Measurements from ENCODE around the gene RRAS2. TPM values are rescaled to one million over a fixed set of nuclear protein-coding genes. Genes with fewer than 3 reads are reported as not detected.
"Not testable (repeated sequence)": the region's sequence is repeated elsewhere in the genome, so short reads cannot be mapped to it uniquely, and the experiment has no call there.

The RRAS2 gene
- 82.4 and 84.1 TPM in 2 replicates for total RNA-seq

DNA sequence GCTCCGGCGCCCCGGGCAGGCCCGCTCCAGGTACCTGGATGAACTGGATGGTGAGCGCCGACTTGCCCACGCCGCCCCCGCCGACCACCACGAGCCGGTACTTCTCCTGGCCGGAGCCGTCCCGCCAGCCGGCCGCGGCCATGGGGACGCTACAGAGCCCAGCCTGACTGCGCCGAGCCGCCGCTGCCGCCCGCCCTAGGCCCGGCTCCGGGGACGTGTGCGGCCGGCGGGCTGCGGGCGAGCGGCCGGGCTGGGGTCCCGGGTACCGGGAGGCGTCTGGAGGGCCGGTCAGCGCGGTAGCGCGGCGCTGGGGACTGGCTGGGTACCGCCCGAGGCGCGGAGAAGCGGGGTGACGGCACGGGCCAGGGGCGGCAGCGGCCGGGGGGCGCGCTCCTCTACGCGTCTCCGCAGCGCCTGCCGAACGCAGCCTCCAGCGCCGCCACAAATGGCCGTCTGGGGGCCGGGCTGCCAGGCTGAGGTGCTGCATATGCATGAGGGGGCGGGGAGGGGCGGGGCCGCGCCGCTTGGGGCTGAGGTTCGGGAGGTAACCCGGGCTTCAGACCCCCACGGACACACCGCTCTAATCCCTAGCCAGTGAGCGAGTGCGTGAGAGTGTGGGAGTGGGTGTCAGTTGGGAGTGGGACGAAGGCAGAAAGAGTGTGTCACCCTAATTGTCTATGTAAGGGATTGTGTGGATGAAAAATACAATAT, at the start of gene RRAS2:
TSS of gene RRAS2 (minus strand) at position 455 of the 711 bp plus-strand sequence. CDS start at position 142, 313 bp downstream.
- Mint-ChIP-seq H3K27ac (peak within 1 kb of the TSS; percentile 94), H3K4me1 (ENCODE audit: low read depth) (peaks cover 63% of the 10 kb centered on the region), H3K27me3 (ENCODE audit: insufficient read depth) (peaks cover 2% of the 10 kb centered on the region), H3K4me3 (peak within 1 kb of the TSS; percentile 99), H3K9me3 (no peaks in the 10 kb centered on the region), H3K36me3 (ENCODE audit: low read depth) (peaks cover 19% of the 10 kb centered on the region)
- intact Hi-C loops (cut with micrococcal nuclease) = loop anchor here (1.0 to 10.0 kb wide), 10 partner anchors 16 to 1084 kb away; partner anchors contain the start of genes BMAL1, COPB1 and PDE3B
- DNase-seq (ENCODE audit: low spot score) = peak; percentile 72

DNA sequence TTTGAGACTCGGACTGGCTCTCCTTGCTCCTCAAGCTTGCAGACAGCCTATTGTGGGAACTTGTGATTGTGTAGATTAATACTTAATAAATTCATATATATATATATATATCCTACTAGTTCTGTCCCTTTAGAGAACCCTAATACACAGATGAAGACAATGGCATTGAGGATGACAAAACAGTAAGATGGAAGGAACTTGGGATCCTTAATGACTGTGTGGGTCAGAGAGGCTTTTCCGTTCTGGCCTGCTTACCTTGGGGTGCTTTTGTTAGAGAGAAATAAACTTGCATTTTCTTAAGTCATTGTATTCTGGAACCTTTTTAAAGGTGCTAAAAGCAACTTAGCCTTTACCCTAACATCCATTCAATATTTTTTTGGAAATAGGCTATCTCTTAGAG, 49.6 kb upstream of the RRAS2 start:
- Mint-ChIP-seq H3K4me1 (ENCODE audit: low read depth) (peaks cover 38% of the 10 kb centered on the region), H3K27me3 (ENCODE audit: insufficient read depth) (no peaks in the 10 kb centered on the region), H3K9me3 (no peaks in the 10 kb centered on the region), H3K27ac (no peak overlapping the region), H3K4me3 (no peak overlapping the region), H3K36me3 (ENCODE audit: low read depth) (peaks cover 3% of the 10 kb centered on the region)
- intact Hi-C loops (cut with micrococcal nuclease) = no loop called here
- no peak for DNase-seq (ENCODE audit: low spot score)

DNA sequence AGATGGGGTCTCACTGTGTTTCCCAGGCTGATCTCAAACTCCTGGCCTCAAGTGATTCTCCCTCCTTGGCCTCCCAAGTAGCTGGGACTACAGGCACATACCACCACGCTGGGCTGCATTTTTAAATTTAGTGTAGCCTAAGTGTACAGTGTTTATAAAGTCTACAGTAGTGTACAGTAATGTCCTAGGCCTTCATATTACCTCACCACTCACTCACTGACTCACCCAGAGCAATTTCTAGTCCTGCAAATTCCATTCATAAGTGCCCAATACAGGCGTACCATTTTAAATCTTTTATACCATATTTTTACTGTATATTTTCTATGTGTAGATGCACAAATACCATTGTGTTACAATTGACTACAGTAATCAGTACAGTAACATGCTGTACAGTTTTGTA, 47.1 kb upstream of the RRAS2 start:
- H3K27me3 Mint-ChIP-seq (ENCODE audit: insufficient read depth); H3K9me3 Mint-ChIP-seq; H3K36me3 Mint-ChIP-seq (ENCODE audit: low read depth); H3K27ac Mint-ChIP-seq; DNase-seq (ENCODE audit: low spot score); intact Hi-C loops (cut with micrococcal nuclease); H3K4me3 Mint-ChIP-seq: not testable (repeated sequence)
- peaks cover 14% of the 10 kb centered on the region for H3K4me1 Mint-ChIP-seq (ENCODE audit: low read depth)

DNA sequence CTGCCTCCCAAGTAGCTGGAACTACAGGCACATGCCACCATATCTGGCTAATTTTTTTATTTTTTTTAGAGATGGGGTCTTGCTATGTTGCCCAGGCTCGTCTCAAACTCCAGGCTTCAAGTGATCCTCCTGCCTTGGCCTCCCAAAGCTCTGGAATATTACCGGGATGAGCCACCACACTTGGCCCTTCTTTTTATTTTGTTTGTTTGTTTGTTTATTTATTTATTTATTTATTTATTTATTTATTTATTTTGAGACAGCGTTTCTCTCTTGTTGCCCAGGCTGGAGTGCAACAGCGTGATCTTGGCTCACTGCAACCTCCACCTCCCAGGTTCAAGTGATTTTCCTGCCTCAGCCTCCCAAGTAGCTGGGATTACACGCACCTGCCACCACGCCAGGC, 44.5 kb upstream of the RRAS2 start:
- H3K9me3 Mint-ChIP-seq; H3K4me3 Mint-ChIP-seq; H3K36me3 Mint-ChIP-seq (ENCODE audit: low read depth); H3K4me1 Mint-ChIP-seq (ENCODE audit: low read depth); H3K27ac Mint-ChIP-seq; H3K27me3 Mint-ChIP-seq (ENCODE audit: insufficient read depth); DNase-seq (ENCODE audit: low spot score); intact Hi-C loops (cut with micrococcal nuclease): not testable (repeated sequence)

DNA sequence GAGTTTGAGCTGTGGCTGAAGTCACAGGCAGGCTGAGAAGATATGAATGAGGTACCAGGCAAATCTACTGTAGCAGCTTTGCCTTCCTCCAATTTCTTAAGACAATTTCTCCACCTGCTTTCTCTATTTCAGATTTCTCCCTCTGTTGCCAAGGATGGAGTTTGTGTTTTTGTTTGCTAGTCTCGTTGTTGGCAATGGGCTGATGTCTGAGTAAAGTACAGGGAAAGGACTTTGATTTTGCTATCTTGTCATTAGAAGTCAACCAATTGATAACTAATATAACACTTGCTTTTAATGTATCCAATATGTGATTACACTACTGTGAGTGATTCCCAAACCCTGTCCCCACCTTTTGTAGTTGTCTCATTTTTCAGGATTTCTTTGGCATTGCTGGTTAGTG, 40.1 kb upstream of the RRAS2 start:
- Mint-ChIP-seq H3K27ac (no peak overlapping the region), H3K27me3 (ENCODE audit: insufficient read depth) (peaks cover 16% of the 10 kb centered on the region), H3K36me3 (ENCODE audit: low read depth) (peaks cover 1% of the 10 kb centered on the region), H3K4me1 (ENCODE audit: low read depth) (no peaks in the 10 kb centered on the region), H3K4me3 (no peak overlapping the region), H3K9me3 (no peaks in the 10 kb centered on the region)
- DNase-seq (ENCODE audit: low spot score) = no peak
- intact Hi-C loops (cut with micrococcal nuclease) = no loop called here

DNA sequence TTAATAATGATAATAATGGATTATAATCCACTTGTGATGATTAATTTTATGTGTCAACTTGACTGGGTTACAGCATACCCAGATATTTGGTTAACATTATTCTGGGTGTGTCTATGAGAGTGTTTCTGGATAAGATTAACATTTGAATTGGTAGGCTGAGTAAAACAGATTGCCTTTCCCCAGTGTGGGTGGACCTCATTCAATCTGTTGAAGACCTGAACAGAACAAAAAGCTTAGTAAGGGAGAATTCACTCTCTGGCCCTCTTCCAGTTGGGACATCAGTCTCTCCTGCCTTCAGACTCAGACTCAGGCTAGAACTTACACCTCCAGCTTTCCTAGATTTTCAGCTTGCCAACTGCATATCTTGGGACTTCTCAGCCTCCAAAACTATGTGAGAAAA, 37.3 kb upstream of the RRAS2 start:
- Mint-ChIP-seq H3K9me3 (no peaks in the 10 kb centered on the region), H3K4me1 (ENCODE audit: low read depth) (peaks cover 5% of the 10 kb centered on the region), H3K36me3 (ENCODE audit: low read depth) (no peaks in the 10 kb centered on the region), H3K4me3 (no peak overlapping the region), H3K27me3 (ENCODE audit: insufficient read depth) (peaks cover 16% of the 10 kb centered on the region), H3K27ac (no peak overlapping the region)
- intact Hi-C loops (cut with micrococcal nuclease) = no loop called here
- DNase-seq (ENCODE audit: low spot score) = no peak

DNA sequence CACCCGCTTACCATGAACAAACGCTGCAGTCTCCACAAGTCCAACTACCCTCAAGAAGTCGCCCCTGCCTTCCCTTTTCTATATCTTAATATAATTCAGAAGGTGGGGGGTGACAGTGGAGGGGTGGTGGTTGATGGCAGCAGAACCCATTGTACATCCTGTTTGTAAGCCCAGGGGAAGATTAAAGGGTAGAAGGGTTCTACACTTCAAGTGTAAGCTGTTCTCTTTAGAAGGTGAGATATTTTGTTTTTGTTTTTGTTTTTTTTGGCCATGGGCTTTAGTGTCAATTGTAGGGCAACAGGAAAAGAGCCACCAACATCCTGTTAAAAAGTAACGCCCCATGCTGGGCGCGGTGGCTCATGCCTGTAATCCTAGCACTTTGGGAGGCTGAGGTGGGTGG, 34.9 kb upstream of the RRAS2 start:
- Mint-ChIP-seq H3K27me3 (ENCODE audit: insufficient read depth) (peaks cover 19% of the 10 kb centered on the region), H3K36me3 (ENCODE audit: low read depth) (no peaks in the 10 kb centered on the region), H3K4me1 (ENCODE audit: low read depth) (peaks cover 5% of the 10 kb centered on the region), H3K27ac (no peak overlapping the region), H3K9me3 (no peaks in the 10 kb centered on the region), H3K4me3 (no peak overlapping the region)
- intact Hi-C loops (cut with micrococcal nuclease) = loop anchor here (2.0 kb wide), 1 partner anchor 15 kb away; no protein-coding TSS in a partner anchor
- DNase-seq (ENCODE audit: low spot score) = no peak

DNA sequence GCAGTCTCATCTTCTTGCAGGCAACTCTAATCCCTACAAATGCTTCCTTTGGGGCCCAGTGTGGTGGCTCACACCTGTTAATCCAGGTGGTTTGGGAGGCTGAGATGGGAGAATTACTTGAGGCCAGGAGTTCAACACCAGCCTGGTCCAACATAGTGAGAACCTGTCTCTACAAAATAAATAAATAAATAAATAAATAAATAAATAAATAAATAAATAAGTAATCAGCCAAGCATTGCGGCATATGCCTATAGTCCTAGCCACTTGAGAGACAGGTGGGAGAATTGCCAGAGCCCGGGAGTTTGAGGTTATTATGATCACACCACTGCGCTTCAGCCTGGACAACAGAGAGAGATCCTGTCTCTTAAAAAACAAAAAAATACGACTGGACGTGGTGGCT, 34.1 kb upstream of the RRAS2 start:
- H3K27me3 Mint-ChIP-seq (ENCODE audit: insufficient read depth) = peaks cover 16% of the 10 kb centered on the region
- DNase-seq (ENCODE audit: low spot score) = no peak
- H3K4me1 Mint-ChIP-seq (ENCODE audit: low read depth) = peaks cover 5% of the 10 kb centered on the region
- intact Hi-C loops (cut with micrococcal nuclease) = no loop called here
- no peak overlapping the region for H3K4me3 Mint-ChIP-seq
- H3K9me3 Mint-ChIP-seq = no peaks in the 10 kb centered on the region
- H3K36me3 Mint-ChIP-seq (ENCODE audit: low read depth) = peaks cover 2% of the 10 kb centered on the region
- no peak overlapping the region for H3K27ac Mint-ChIP-seq

DNA sequence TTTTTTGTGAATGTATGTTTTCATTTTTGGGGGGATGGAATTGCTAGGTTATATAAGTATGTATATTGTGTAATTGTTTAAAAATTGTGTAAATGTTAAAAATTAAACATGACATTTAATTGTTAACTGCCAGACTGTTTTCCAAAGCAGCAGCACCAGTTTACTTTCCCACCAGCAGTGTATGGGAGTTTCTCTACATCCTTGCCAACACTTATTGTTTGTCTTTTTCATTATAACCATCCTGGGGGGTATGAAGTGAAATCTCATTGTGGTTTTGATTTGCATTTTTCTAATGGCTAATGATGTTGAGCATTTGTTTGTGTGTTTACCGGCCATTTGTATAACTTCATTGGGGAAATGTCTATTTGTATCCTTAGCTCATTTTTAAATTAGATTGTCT, 31.7 kb upstream of the RRAS2 start:
- peaks cover 2% of the 10 kb centered on the region for H3K36me3 Mint-ChIP-seq (ENCODE audit: low read depth)
- intact Hi-C loops (cut with micrococcal nuclease) = no loop called here
- no peak overlapping the region for H3K4me3 Mint-ChIP-seq
- peaks cover 5% of the 10 kb centered on the region for H3K4me1 Mint-ChIP-seq (ENCODE audit: low read depth)
- DNase-seq (ENCODE audit: low spot score) = no peak
- no peaks in the 10 kb centered on the region for H3K9me3 Mint-ChIP-seq
- H3K27me3 Mint-ChIP-seq (ENCODE audit: insufficient read depth) = peaks cover 14% of the 10 kb centered on the region
- no peak overlapping the region for H3K27ac Mint-ChIP-seq

DNA sequence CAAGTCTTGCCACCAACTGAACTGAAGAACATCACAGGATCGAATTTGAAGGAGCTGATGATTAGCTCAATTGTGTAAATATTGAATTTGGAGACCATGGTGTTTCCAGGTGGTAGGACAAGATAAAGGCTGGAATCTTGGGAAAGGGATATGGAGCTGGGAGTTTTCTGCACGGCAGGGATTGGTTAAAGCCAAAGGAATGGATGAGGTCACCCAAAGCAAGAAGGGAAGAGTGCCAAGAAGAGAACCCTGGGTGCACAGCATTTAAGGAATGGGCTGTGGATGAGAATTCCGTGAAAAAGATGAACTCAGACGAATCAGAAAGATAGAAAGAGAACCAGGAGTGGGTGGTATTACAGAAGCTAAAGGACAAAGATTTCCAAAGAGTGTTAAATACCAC, 29.4 kb upstream of the RRAS2 start:
- H3K9me3 Mint-ChIP-seq = no peaks in the 10 kb centered on the region
- H3K27me3 Mint-ChIP-seq (ENCODE audit: insufficient read depth) = peaks cover 14% of the 10 kb centered on the region
- no peak overlapping the region for H3K4me3 Mint-ChIP-seq
- no peak overlapping the region for H3K27ac Mint-ChIP-seq
- intact Hi-C loops (cut with micrococcal nuclease) = no loop called here
- DNase-seq (ENCODE audit: low spot score) = no peak
- peaks cover 2% of the 10 kb centered on the region for H3K36me3 Mint-ChIP-seq (ENCODE audit: low read depth)
- H3K4me1 Mint-ChIP-seq (ENCODE audit: low read depth) = no peaks in the 10 kb centered on the region

DNA sequence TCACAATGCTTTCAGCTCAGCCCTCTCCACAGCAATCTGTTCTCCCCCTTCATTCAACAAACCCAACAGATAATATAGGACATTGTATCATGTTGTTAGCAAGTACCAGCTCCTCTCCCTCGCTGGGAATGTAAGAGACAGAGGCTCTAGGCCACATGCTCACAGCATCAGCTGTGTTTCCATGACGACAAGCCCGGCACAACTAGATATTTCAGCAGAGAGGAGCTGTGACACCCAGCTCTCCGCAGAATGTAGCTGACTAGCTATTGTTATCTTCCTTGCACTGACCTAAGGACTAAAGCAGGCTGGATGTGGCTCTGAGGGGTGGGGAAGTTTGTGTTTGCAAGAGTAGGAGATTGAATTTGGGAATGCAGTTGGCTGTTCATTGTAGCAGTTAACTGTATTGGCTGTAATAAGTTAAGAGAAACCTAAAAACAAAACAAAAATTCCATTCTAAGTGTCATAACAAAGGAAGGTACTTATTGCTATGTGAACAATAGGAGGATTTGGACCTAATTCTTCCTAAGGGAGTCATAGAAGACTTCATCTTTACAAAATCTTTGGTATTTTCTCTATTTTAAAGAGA, 28.0 kb upstream of the RRAS2 start:
- Mint-ChIP-seq H3K27me3 (ENCODE audit: insufficient read depth) (peaks cover 22% of the 10 kb centered on the region), H3K4me3 (no peak overlapping the region), H3K4me1 (ENCODE audit: low read depth) (no peaks in the 10 kb centered on the region), H3K9me3 (no peaks in the 10 kb centered on the region), H3K27ac (no peak overlapping the region), H3K36me3 (ENCODE audit: low read depth) (peaks cover 4% of the 10 kb centered on the region)
- no peak for DNase-seq (ENCODE audit: low spot score)
- intact Hi-C loops (cut with micrococcal nuclease) = no loop called here

DNA sequence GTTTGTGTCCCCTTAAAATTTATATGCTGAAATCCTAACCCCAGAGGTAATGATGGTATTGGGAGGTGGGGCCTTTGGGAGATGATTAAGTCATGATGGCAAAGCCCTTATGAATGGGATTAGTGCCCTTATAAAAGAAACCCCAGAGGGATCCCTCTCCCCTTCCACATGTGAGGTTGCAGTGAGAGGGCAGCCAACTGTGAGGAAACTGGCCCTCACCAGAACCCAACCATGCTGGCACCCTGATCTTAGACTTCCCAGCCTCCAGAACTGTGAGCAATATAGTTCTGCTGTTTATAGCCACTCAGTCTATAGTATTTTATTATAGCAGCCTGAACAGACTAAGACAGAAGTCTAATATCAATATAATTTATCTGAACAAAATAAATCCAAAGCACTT, 27.1 kb upstream of the RRAS2 start:
- H3K36me3 Mint-ChIP-seq (ENCODE audit: low read depth) = peaks cover 4% of the 10 kb centered on the region
- H3K27me3 Mint-ChIP-seq (ENCODE audit: insufficient read depth) = peaks cover 27% of the 10 kb centered on the region
- intact Hi-C loops (cut with micrococcal nuclease) = no loop called here

DNA sequence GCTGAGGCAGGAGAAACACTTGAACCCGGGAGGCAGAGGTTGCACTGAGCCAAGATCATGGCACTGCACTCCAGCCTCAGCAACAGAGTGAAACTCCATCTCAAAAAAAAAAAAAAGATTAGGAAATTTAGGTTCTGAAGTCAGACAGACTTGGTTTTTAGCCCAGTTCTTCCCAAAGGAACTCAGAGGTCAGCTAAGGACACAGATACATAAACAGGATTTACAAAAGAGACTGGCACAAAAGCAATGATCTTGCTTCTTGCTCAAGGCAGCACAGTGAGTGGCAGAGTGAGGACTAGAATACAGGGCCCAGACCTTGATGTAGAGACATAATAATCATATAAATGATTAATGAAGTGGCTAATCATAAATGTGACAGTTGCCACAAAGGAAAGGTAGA, 25.4 kb upstream of the RRAS2 start:
- H3K4me3 Mint-ChIP-seq = no peak overlapping the region
- intact Hi-C loops (cut with micrococcal nuclease) = loop anchor here (5.0 kb wide), 1 partner anchor 73 kb away; no protein-coding TSS in a partner anchor

More for the DNA sequence above, 27.1 kb upstream of the RRAS2 start:
- DNase-seq (ENCODE audit: low spot score) = no peak
- Mint-ChIP-seq H3K4me1 (ENCODE audit: low read depth) (no peaks in the 10 kb centered on the region), H3K4me3 (no peak overlapping the region), H3K27ac (no peak overlapping the region), H3K9me3 (no peaks in the 10 kb centered on the region)

More for the DNA sequence above, 25.4 kb upstream of the RRAS2 start:
- no peak overlapping the region for H3K27ac Mint-ChIP-seq
- H3K9me3 Mint-ChIP-seq = no peaks in the 10 kb centered on the region
- DNase-seq (ENCODE audit: low spot score) = no peak
- peaks cover 4% of the 10 kb centered on the region for H3K36me3 Mint-ChIP-seq (ENCODE audit: low read depth)
- no peaks in the 10 kb centered on the region for H3K4me1 Mint-ChIP-seq (ENCODE audit: low read depth)
- peaks cover 29% of the 10 kb centered on the region for H3K27me3 Mint-ChIP-seq (ENCODE audit: insufficient read depth)
